Omental fat pad (tissue), 4 donors: ENCODE measurements around the gene GMPR. TPM values are rescaled to one million over a fixed set of nuclear protein-coding genes. Genes with fewer than 3 reads are reported as not detected.

Source experiments
- ATAC-seq: fragments of 150-250 bp; one replicate; pipeline ENCODE4 v1.9.1; 2016; ENCODE audit warnings: mild to moderate bottlenecking, moderate library complexity; ENCODE audit not compliant: low FRiP score
- DNase-seq: peaks from one replicate; pipeline ENCODE4 v3.0.0-alpha.2; 2019; ENCODE audit warnings: low spot score
- CTCF ChIP-seq, 3 donors: fragments of 450-650 bp; IDR thresholded peaks; one replicate each; pipeline ENCODE4 v1.5.1; 2016 to 2017; ENCODE audit warnings: antibody characterized with exemption in 3 of 3, mild to moderate bottlenecking in 3 of 3, moderate library complexity in 2 of 3
- total RNA-seq, 4 donors: library from RNA; depleted of rRNA; stranded (reverse); fragments of >200 nt; gene quantifications; one replicate each; pipeline ENCODE4 v1.1.0, GENCODE V29; 2016

Gene GMPR
- total RNA-seq, 4 donors from 2014 or later: 2.4 to 24.5 (median 9.9) TPM

- peak; percentile 10 for ATAC-seq
- TF ChIP-seq CTCF (IDR thresholded peaks at IDR 0.05): no peak
- no peak for DNase-seq
Observed at GRCh38 chr6:16318538-16318937, 80.2 kb downstream of the GMPR start.

GRCh38 chr6:16318953-16319720, 80.8 kb downstream of the GMPR start:
- ATAC-seq (no peak), DNase-seq (no peak)
- no peak for TF ChIP-seq CTCF (IDR thresholded peaks at IDR 0.05)

- no peak for TF ChIP-seq CTCF (IDR thresholded peaks at IDR 0.05)
- ATAC-seq: peak; percentile 80
- DNase-seq: peak; percentile 44
Observed at GRCh38 chr6:16319813-16320532, 81.6 kb downstream of the GMPR start.

- ATAC-seq (peak; percentile 3), DNase-seq (no peak)
- no peak for TF ChIP-seq CTCF (IDR thresholded peaks at IDR 0.05)
Observed at GRCh38 chr6:16320533-16321340, 82.3 kb downstream of the GMPR start.

- TF ChIP-seq CTCF (IDR thresholded peaks at IDR 0.05): no peak
- ATAC-seq (no peak), DNase-seq (no peak)
Observed at GRCh38 chr6:16321341-16321710, 82.9 kb downstream of the GMPR start.

- no peak for ATAC-seq
- DNase-seq: no peak
- TF ChIP-seq CTCF (IDR thresholded peaks at IDR 0.05): no peak
Observed at GRCh38 chr6:16321826-16322225, 83.4 kb downstream of the GMPR start.
